Mesothelial cell of epicardium (in vitro differentiated cells): ENCODE results near the gene DNAJB8. TPM values are rescaled to one million over a fixed set of nuclear protein-coding genes. Genes with fewer than 3 reads are reported as not detected.

Experiments used
- DNase-seq, 2 experiments: peaks; one replicate each; pipeline ENCODE4 v3.0.0; 2021; ENCODE audit warnings: low spot score in 2 of 2; ENCODE audit not compliant: unreplicated experiment in 2 of 2
- H3K27ac Mint-ChIP-seq: 2 replicates; pipeline ENCODE4 v1.8.0; 2021; ENCODE audit warnings: mixed read lengths
- H3K27me3 Mint-ChIP-seq: 2 replicates; pipeline ENCODE4 v1.8.0; 2021; ENCODE audit warnings: low read depth, mixed read lengths
- H3K36me3 Mint-ChIP-seq: 2 replicates; pipeline ENCODE4 v1.8.0; 2021; ENCODE audit warnings: mixed read lengths
- H3K4me1 Mint-ChIP-seq: 2 replicates; pipeline ENCODE4 v1.8.0; 2021; ENCODE audit warnings: mixed read lengths
- H3K4me3 Mint-ChIP-seq: 2 replicates; pipeline ENCODE4 v1.8.0; 2021; ENCODE audit warnings: mild to moderate bottlenecking, moderate library complexity, mixed read lengths
- H3K9me3 Mint-ChIP-seq: 2 replicates; pipeline ENCODE4 v1.8.0; 2021; ENCODE audit warnings: mixed read lengths
- total RNA-seq: library from RNA; stranded (reverse); gene quantifications from 3 replicates; pipeline ENCODE4 v1.2.1, GENCODE V29; 2021
- TF ChIP-seq, protein P1 (sequence below): fragments of 200-600 bp; sonication (generic); IDR thresholded peaks from one replicate; pipeline ENCODE4 v1.5.0; 2021; ENCODE audit warnings: antibody characterized with exemption; ENCODE audit not compliant: unreplicated experiment

The DNAJB8 gene
- total RNA-seq, 1 donor from 2014 or later = not detected

DNA sequence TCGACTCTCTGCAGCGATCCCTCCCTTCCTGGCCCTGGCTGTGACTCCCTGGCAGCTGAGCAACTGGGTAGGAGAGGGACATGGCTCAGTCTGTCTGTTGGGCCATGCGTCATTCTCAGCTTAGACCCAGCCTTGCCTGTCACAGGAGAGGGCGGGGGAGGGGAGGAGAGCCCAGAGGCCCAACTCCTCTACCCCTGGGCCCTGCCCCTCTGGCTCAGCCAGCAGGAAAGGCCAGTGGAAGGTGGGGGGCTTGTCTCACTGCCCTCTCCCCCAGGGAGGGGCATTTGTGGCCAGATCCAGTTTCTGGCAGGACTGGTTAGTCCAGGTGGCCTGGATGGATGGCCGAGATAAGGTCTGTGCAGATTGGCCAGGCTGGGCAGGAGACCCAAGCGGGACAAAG lies 31.6 kb downstream of the DNAJB8 start:
- Mint-ChIP-seq H3K4me1 (peaks cover 29% of the 10 kb centered on the region), H3K27me3 (peaks cover 20% of the 10 kb centered on the region), H3K9me3 (peaks cover 12% of the 10 kb centered on the region), H3K36me3 (no peaks in the 10 kb centered on the region), H3K4me3 (peak overlapping the region; percentile 20), H3K27ac (peak overlapping the region; percentile 64)
- TF ChIP-seq, protein P1, sequence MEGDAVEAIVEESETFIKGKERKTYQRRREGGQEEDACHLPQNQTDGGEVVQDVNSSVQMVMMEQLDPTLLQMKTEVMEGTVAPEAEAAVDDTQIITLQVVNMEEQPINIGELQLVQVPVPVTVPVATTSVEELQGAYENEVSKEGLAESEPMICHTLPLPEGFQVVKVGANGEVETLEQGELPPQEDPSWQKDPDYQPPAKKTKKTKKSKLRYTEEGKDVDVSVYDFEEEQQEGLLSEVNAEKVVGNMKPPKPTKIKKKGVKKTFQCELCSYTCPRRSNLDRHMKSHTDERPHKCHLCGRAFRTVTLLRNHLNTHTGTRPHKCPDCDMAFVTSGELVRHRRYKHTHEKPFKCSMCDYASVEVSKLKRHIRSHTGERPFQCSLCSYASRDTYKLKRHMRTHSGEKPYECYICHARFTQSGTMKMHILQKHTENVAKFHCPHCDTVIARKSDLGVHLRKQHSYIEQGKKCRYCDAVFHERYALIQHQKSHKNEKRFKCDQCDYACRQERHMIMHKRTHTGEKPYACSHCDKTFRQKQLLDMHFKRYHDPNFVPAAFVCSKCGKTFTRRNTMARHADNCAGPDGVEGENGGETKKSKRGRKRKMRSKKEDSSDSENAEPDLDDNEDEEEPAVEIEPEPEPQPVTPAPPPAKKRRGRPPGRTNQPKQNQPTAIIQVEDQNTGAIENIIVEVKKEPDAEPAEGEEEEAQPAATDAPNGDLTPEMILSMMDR = no peak
- no peak for DNase-seq

DNA sequence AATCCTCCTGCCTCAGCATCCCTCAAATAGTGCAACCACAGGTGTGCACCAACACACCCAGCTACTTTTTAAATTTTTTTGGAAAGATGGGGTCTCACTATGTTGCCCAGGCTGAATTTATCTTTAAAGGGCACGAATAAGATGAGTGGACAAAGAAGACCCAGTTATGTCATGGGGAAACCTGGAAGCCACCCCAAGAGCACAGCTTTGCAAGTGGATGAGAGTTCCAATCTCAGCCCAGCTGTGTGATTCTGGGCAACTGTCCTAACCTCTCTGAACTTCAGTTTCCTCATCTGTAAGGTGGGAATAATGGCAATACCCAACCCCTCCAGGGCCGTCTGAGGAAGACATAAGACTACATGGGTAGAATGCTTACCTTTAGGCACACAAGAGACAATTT lies 32.2 kb downstream of the DNAJB8 start:
- Mint-ChIP-seq H3K27me3 (peaks cover 16% of the 10 kb centered on the region), H3K4me3 (no peak overlapping the region), H3K27ac (no peak overlapping the region), H3K9me3 (peaks cover 12% of the 10 kb centered on the region), H3K36me3 (no peaks in the 10 kb centered on the region), H3K4me1 (peaks cover 29% of the 10 kb centered on the region)
- TF ChIP-seq, protein P1 = no peak
- no peak for DNase-seq

DNA sequence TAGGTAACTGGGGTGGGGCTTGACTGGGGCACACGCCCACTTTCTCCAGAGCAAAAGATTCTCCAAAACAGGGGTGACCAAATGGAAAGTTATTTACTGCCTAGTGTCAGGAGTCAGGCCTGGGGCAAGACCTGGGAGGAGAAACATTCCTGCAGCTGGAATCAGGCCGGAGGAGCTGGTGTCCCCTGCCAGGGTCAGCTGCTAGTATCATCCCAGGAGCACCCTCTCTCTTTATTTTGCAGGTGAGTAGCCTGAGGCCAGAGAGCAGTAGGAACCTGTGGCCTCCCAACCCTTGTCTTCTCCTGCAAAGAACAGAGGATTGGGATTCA lies 32.9 kb downstream of the DNAJB8 start:
- no peaks in the 10 kb centered on the region for H3K36me3 Mint-ChIP-seq

DNA sequence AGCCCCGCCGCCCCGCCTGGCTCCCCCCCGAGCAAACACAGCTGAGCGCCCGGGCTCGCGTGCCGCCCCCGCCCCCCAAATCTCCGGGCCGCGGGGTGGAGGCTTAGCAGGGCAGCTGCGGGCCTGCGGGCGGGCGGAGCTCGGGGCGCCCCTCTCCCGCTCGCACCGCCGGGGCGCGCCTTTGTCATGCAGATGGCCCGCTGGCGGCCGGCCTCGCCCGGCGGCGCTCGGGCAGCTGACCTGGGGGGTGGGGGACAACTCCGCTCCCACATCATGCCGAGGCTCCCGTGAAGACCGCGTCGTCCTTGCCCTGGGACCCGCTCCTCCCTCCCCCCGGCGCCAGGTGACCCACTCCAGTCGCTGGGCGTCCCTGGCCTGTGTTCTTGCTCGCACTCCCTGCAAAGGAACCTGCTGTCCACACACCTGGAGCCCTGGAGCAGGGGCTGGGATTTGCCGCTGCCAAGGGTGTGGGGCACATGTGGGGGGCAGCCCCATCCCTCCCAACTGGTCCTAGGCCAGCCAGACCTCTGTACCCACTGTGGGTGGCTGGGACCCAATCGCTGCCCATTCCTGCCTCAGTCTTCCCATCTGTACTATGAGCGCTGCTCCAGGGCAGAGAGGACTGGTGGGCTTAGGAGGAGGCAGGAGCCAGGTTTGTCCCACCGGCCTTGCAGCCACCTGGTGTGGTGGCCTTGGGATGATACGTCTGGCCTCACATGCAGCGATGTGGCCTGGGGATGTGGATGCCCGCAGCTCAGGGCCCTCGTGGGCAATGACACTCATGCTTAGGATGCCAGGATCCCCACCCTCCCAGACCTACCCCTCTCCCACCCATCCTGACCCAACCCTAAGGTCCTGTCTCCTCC lies 33.5 kb downstream of the DNAJB8 start:
- no peaks in the 10 kb centered on the region for H3K36me3 Mint-ChIP-seq
- TF ChIP-seq, protein P1 = no peak
- H3K27me3 Mint-ChIP-seq = peaks cover 18% of the 10 kb centered on the region
- DNase-seq = no peak
- no peak overlapping the region for H3K27ac Mint-ChIP-seq
- peaks cover 30% of the 10 kb centered on the region for H3K4me1 Mint-ChIP-seq
- peaks cover 12% of the 10 kb centered on the region for H3K9me3 Mint-ChIP-seq
- H3K4me3 Mint-ChIP-seq = peak overlapping the region; percentile 60

More for the DNA sequence above, 32.9 kb downstream of the DNAJB8 start:
- Mint-ChIP-seq H3K4me3 (peak overlapping the region; percentile 54), H3K4me1 (peaks cover 29% of the 10 kb centered on the region), H3K27ac (peak overlapping the region; percentile 12), H3K27me3 (peaks cover 18% of the 10 kb centered on the region), H3K9me3 (peaks cover 12% of the 10 kb centered on the region)
- TF ChIP-seq, protein P1 = no peak
- DNase-seq = no peak

DNA sequence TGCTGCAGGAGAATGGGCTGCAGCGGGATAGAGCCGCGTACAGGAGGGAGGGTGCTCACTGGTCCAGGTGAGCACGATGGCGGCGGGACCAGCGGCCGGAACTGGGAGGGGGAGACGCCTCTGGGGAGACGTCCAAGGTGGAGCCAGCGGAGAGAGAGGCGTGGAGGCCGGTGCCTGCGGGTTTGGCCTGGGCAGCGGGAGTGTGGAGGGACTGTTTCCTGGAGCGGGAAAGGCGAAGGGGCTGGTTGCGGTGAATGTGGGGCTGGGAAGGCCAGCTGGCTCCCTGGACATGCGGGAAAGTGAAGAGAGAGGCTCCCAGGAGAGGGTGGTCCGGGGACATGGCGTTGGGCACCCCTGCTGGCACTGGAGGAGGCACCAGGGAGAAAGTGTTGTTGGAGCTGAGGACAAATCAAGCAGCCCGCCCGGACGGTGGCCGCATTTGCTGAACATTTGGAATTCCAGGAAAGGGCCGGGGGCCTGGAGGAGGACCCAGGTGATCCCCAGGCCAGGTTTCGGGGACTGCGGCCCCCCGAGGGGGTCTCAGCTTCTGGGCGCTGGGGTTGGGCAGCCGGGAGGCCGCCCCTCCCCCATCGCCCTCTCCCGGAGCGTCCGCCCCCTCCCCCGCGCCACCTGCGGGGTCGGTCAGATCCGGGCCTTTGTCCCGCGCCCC lies 34.3 kb downstream of the DNAJB8 start:
- peak overlapping the region; percentile 87 for H3K4me3 Mint-ChIP-seq
- TF ChIP-seq, protein P1 = no peak
- peaks cover 37% of the 10 kb centered on the region for H3K4me1 Mint-ChIP-seq
- no peaks in the 10 kb centered on the region for H3K36me3 Mint-ChIP-seq
- H3K9me3 Mint-ChIP-seq = peaks cover 11% of the 10 kb centered on the region
- peak overlapping the region; percentile 88 for H3K27ac Mint-ChIP-seq
- peak in 1 of 2 experiments; percentile 56 for DNase-seq
- peaks cover 18% of the 10 kb centered on the region for H3K27me3 Mint-ChIP-seq
